Ovary (tissue), 3 donors: ENCODE measurements around the gene EPHB1.

Experiments
- CTCF ChIP-seq, 3 donors: fragments of 450-650 bp in 2 of 3; fragments of 200-600 bp in 1 of 3; IDR thresholded peaks; one replicate each; pipeline versions ENCODE4 v1.5.1 to v1.8.0; 2016 to 2022; ENCODE audit warnings: antibody characterized with exemption in 3 of 3, mild to moderate bottlenecking in 1 of 3
- EP300 ChIP-seq: sonication (generic); formaldehyde crosslinking; IDR thresholded peaks from one replicate; pipeline ENCODE4 v1.6.1; 2017; ENCODE audit warnings: antibody characterized with exemption
- donor health status: DM: no; HTN: no; CAD: no.

- TF ChIP-seq CTCF (IDR thresholded peaks at IDR 0.05) (no peak), EP300 (no peak)
These were observed 276.4 kb downstream of the EPHB1 start for GRCh38 chr3:135071483-135071882.
